HepG2 (cell line): ENCODE measurements around the gene ATP11A. TPM values are rescaled to one million over a fixed set of nuclear protein-coding genes. Genes with fewer than 3 reads are reported as not detected.

ENCODE experiments used
- ATAC-seq: fragments of 200-7000 bp; cut with Tn5 transposase; 3 replicates; pipeline ENCODE4 v1.9.1; 2020; ENCODE audit warnings: mild to moderate bottlenecking, moderate library complexity
- BruUV-seq: library from RNA; stranded (reverse); fragments of 400-500 nt; replicated peaks from 2 replicates; lab custom pipeline; 2021; lab: Mats Ljungman, UMichigan
- CTCF ChIA-PET: fragments of 300-600 bp; formaldehyde crosslinking; extraction: SDS; loops from one replicate; lab custom pipeline; 2021; ENCODE audit warnings: low total read pairs, inconsistent platforms, low intra/inter-chr PET ratio; lab: Yijun Ruan, JAX
- POLR2A ChIA-PET: fragments of 350-600 bp; sonication (Branson Sonifier 250); formaldehyde crosslinking; loops from one replicate; lab custom pipeline; 2020; ENCODE audit warnings: antibody characterized with exemption, inconsistent platforms; lab: Yijun Ruan, JAX
- DNase-seq: peaks from one replicate; pipeline ENCODE4 v3.0.0-alpha.2; 2015; ENCODE audit warnings: low spot score
- FAIRE-seq: peaks from 3 replicates; lab custom pipeline; 2011; peaks lifted over from hg19 to GRCh38; lab: Jason Lieb, UNC
- H2AFZ ChIP-seq: one replicate; pipeline ENCODE4 v1.6.1; 2011; ENCODE audit warnings: low read length, inconsistent platforms
- H3K27ac ChIP-seq: fragments of 300-600 bp; 3 replicates; pipeline ENCODE4 v1.8.0; 2011; ENCODE audit warnings: mixed run types, mild to moderate bottlenecking, mixed read lengths, low read length, inconsistent platforms; ENCODE audit not compliant: insufficient read depth; ENCODE audit errors: extremely low read length
- H3K27me3 ChIP-seq, 2 experiments: fragments of 200-600 bp in 1 of 2; 2 replicates in 1 of 2; 3 replicates in 1 of 2; pipeline versions ENCODE4 v1.6.0 to v1.8.0; 2011; ENCODE audit warnings: low read length in 2 of 2, mild to moderate bottlenecking in 2 of 2, moderate library complexity in 2 of 2, inconsistent platforms in 1 of 2; ENCODE audit not compliant: insufficient read depth in 2 of 2, control insufficient read depth in 1 of 2
- H3K36me3 ChIP-seq, 2 experiments: fragments of 200-600 bp in 1 of 2; replicated peaks in 1 of 2; 2 replicates in 1 of 2; 3 replicates in 1 of 2; pipeline versions ENCODE4 v1.5.1 to v1.8.0; 2011; ENCODE audit warnings: low read length in 2 of 2, inconsistent platforms in 1 of 2; ENCODE audit not compliant: insufficient read depth in 2 of 2, control insufficient read depth in 1 of 2
- H3K4me1 ChIP-seq: 2 replicates; pipeline ENCODE4 v1.5.1; 2012; ENCODE audit warnings: low read length, inconsistent platforms; ENCODE audit not compliant: insufficient read depth
- H3K4me2 ChIP-seq: 2 replicates; pipeline ENCODE4 v1.6.0; 2011; ENCODE audit warnings: low read depth, low read length, inconsistent platforms
- H3K4me3 ChIP-seq, 3 experiments: fragments of 200-600 bp in 1 of 3; sonication (generic), shearing (Covaris generic) in 1 of 3; replicated peaks in 1 of 3; 2 replicates each; pipeline ENCODE4 v1.5.1; 2011 to 2016; ENCODE audit warnings: low read length in 3 of 3, inconsistent platforms in 2 of 3, low read depth in 2 of 3, mild to moderate bottlenecking in 2 of 3, control low read depth in 1 of 3, mixed read lengths in 1 of 3; ENCODE audit not compliant: insufficient read depth in 1 of 3
- H3K79me2 ChIP-seq: one replicate; pipeline ENCODE4 v1.6.1; 2011; ENCODE audit warnings: low read length, inconsistent platforms; ENCODE audit not compliant: insufficient read depth
- H3K9ac ChIP-seq: 2 replicates; pipeline ENCODE4 v1.6.0; 2011; ENCODE audit warnings: mild to moderate bottlenecking, low read depth, low read length, inconsistent platforms; ENCODE audit not compliant: insufficient read depth
- H3K9me3 ChIP-seq: 2 replicates; pipeline ENCODE4 v1.5.1; 2012; ENCODE audit warnings: mild to moderate bottlenecking, low read length
- H4K20me1 ChIP-seq: 2 replicates; pipeline ENCODE4 v1.6.0; 2011; ENCODE audit warnings: inconsistent platforms, mild to moderate bottlenecking, low read length, moderate library complexity; ENCODE audit not compliant: insufficient read depth
- KMT2B ChIP-seq: IDR thresholded peaks from 2 replicates; pipeline ENCODE4 v1.6.1; 2016; ENCODE audit warnings: missing genetic modification reagents, missing compliant biosample characterization
- PATZ1 ChIP-seq: sonication (generic); formaldehyde crosslinking; IDR thresholded peaks from 2 replicates; pipeline ENCODE4 v1.4.0; 2020; ENCODE audit warnings: missing genetic modification reagents
- POLR2A ChIP-seq, 2 experiments: IDR thresholded peaks; 2 replicates each; pipeline ENCODE4 v1.6.1; 2011; ENCODE audit warnings: low read depth in 2 of 2, low read length in 2 of 2, mild to moderate bottlenecking in 1 of 2, moderate library complexity in 1 of 2; ENCODE audit not compliant: insufficient read depth in 1 of 2
- RCOR2 ChIP-seq: IDR thresholded peaks from 2 replicates; pipeline ENCODE4 v1.6.1; 2016; ENCODE audit warnings: missing biosample characterization, missing genetic modification reagents
- RXRB ChIP-seq: IDR thresholded peaks from 2 replicates; pipeline ENCODE4 v1.6.1; 2016; ENCODE audit warnings: borderline replicate concordance, missing genetic modification reagents, missing compliant biosample characterization
- ZFP41 ChIP-seq: sonication (generic); formaldehyde crosslinking; IDR thresholded peaks from 2 replicates; pipeline ENCODE4 v1.4.0; 2020; ENCODE audit warnings: mild to moderate bottlenecking, missing genetic modification reagents, borderline replicate concordance
- WGBS: methylation state at CpG from one replicate; pipeline ENCODE4 v1.1.6; 2017; ENCODE audit warnings: low lambda C conversion rate; 5-methylcytosine and 5-hydroxymethylcytosine counted together
- in situ Hi-C: cut with HindIII; loops from 2 replicates; pipeline ENCODE4 v1.10.0; 2017; ENCODE audit warnings: low pct_unique_long_range_greater_than_20kb; ENCODE audit not compliant: extremely low pct_ligation_motif_present
- intact Hi-C: fragments of 100-400 bp; cut with micrococcal nuclease; formaldehyde crosslinking; loops from one replicate; pipeline ENCODE4 v1.10.0; 2022; ENCODE audit not compliant: unreplicated experiment
- polyA plus RNA-seq, 8 experiments: library from polyadenylated mRNA; depleted of rRNA in 3 of 8; stranded (reverse) in 7 of 8; unstranded in 1 of 8; fragments of >200 nt; fragmentation: Illumina TruSeq in 4 of 8; extraction: Trizol in 4 of 8; gene quantifications; 2 replicates each; pipeline versions ENCODE4 v1.2.1 to v1.2.3, GENCODE V29; 2011 to 2016; ENCODE audit warnings: low read depth in 4 of 8, missing spikeins in 1 of 8, mixed read lengths in 1 of 8; ENCODE audit not compliant: insufficient read depth in 1 of 8
- total RNA-seq, 5 experiments: library from RNA; depleted of rRNA; stranded (reverse); fragments of >200 nt; fragmentation: Illumina TruSeq; extraction: Trizol; gene quantifications; 2 replicates each; pipeline ENCODE4 v1.2.3, GENCODE V29; 2016; ENCODE audit warnings: low read depth in 1 of 5
- TF ChIP-seq, protein P1 (sequence below): sonication (generic); formaldehyde crosslinking; IDR thresholded peaks from 2 replicates; pipeline ENCODE4 v1.4.0; 2020; ENCODE audit warnings: low read depth, missing genetic modification reagents

Gene ATP11A
- total and polyA plus RNA-seq, 2 of the 13 experiments (the other 11 are each of a cell fraction or from before 2014, with no cell fraction given) = 18.4 to 20.1 TPM

GRCh38 chr13:112902669-112903068 lies 212.8 kb downstream of the ATP11A start:
- in situ Hi-C loops = no loop called here
- H3K9ac ChIP-seq = no peak overlapping the region
- H3K27ac ChIP-seq = no peak overlapping the region
- CTCF ChIA-PET = no interaction called here
- H3K36me3 ChIP-seq = peaks cover 5 to 24% of the 10 kb centered on the region in 2 experiments; a peak in 4 of 5 replicates
- 75% methylated on average over 2 of the region's 2 CpGs for WGBS
- DNase-seq (no peak), ATAC-seq (no peak), FAIRE-seq (no peak)
- H4K20me1 ChIP-seq = no peaks in the 10 kb centered on the region
- H3K27me3 ChIP-seq = no peaks in the 10 kb centered on the region
- H3K79me2 ChIP-seq = peaks cover 4% of the 10 kb centered on the region
- BruUV-seq = no TSS peak
- H3K4me1 ChIP-seq = peaks cover 32% of the 10 kb centered on the region
- intact Hi-C loops = no loop called here
- no peak for TF ChIP-seq ZFP41 (CRISPR knock-in tag)
- TF ChIP-seq, protein P1, sequence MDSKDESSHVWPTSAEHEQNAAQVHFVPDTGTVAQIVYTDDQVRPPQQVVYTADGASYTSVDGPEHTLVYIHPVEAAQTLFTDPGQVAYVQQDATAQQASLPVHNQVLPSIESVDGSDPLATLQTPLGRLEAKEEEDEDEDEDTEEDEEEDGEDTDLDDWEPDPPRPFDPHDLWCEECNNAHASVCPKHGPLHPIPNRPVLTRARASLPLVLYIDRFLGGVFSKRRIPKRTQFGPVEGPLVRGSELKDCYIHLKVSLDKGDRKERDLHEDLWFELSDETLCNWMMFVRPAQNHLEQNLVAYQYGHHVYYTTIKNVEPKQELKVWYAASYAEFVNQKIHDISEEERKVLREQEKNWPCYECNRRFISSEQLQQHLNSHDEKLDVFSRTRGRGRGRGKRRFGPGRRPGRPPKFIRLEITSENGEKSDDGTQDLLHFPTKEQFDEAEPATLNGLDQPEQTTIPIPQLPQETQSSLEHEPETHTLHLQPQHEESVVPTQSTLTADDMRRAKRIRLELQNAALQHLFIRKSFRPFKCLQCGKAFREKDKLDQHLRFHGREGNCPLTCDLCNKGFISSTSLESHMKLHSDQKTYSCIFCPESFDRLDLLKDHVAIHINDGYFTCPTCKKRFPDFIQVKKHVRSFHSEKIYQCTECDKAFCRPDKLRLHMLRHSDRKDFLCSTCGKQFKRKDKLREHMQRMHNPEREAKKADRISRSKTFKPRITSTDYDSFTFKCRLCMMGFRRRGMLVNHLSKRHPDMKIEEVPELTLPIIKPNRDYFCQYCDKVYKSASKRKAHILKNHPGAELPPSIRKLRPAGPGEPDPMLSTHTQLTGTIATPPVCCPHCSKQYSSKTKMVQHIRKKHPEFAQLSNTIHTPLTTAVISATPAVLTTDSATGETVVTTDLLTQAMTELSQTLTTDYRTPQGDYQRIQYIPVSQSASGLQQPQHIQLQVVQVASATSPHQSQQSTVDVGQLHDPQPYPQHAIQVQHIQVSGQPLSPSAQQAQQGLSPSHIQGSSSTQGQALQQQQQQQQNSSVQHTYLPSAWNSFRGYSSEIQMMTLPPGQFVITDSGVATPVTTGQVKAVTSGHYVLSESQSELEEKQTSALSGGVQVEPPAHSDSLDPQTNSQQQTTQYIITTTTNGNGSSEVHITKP (CRISPR knock-in tag) = no peak
- TF ChIP-seq KMT2B (CRISPR knock-in tag) = no peak
- no peak for TF ChIP-seq POLR2A (IDR thresholded peaks at IDR 0.05; ENCODE audit: insufficient read depth in 1 of 2, low read depth in 2 of 2, low read length in 2 of 2)
- TF ChIP-seq RXRB = no peak
- TF ChIP-seq PATZ1 (CRISPR knock-in tag) = no peak
- no peak for TF ChIP-seq RCOR2 (CRISPR knock-in tag)
- TF ChIP-seq, all 625 proteins: peak for 0
- H3K4me2 ChIP-seq = no peak overlapping the region
- H3K9me3 ChIP-seq = no peaks in the 10 kb centered on the region
- POLR2A ChIA-PET = no interaction called here
- no peak overlapping the region for H3K4me3 ChIP-seq
- no peak overlapping the region for H2AFZ ChIP-seq
